Stimulated activated CD4-positive, alpha-beta T cell treated with anti-CD3 and anti-CD28 coated beads, Interleukin-1b, Interleukin-23, amount 100 ng/mL, for 4 hours (primary cell): ENCODE measurements around the gene CACNA1D.
"Not testable (repeated sequence)": the region's sequence is repeated elsewhere in the genome, so short reads cannot be mapped to it uniquely, and the experiment has no call there.

Experiments used
- DNase-seq, 2 donors: peaks; one replicate each; pipeline ENCODE4 v3.0.0-alpha.2; 2020; ENCODE audit warnings: low read depth in 2 of 2

CACNA1D gene

GRCh38 chr3:53571264-53571663 lies 76.9 kb downstream of the CACNA1D start:
- no peak for DNase-seq

- not testable (repeated sequence) for DNase-seq
Observed at GRCh38 chr3:53572184-53572583, 77.8 kb downstream of the CACNA1D start.

GRCh38 chr3:53577506-53577905 lies 83.1 kb downstream of the CACNA1D start:
- DNase-seq = no peak

- DNase-seq = no peak
Observed at GRCh38 chr3:53579636-53580035, 85.2 kb downstream of the CACNA1D start.

GRCh38 chr3:53581671-53582070 lies 87.3 kb downstream of the CACNA1D start:
- DNase-seq = no peak

GRCh38 chr3:53583161-53583690 lies 88.8 kb downstream of the CACNA1D start:
- DNase-seq = no peak

- no peak for DNase-seq
Observed at GRCh38 chr3:53585049-53585448, 90.6 kb downstream of the CACNA1D start.

- no peak for DNase-seq
Observed at GRCh38 chr3:53585627-53586026, 91.2 kb downstream of the CACNA1D start.

- DNase-seq = no peak
Observed at GRCh38 chr3:53588122-53588521, 93.7 kb downstream of the CACNA1D start.

GRCh38 chr3:53589201-53589600 lies 94.8 kb downstream of the CACNA1D start:
- DNase-seq = no peak

- no peak for DNase-seq
Observed at GRCh38 chr3:53589806-53590205, 95.4 kb downstream of the CACNA1D start.

- DNase-seq = no peak
Observed at GRCh38 chr3:53590606-53591005, 96.2 kb downstream of the CACNA1D start.

GRCh38 chr3:53591646-53592045 lies 97.2 kb downstream of the CACNA1D start:
- DNase-seq = no peak

- no peak for DNase-seq
Observed at GRCh38 chr3:53592862-53593261, 98.5 kb downstream of the CACNA1D start.

- no peak for DNase-seq
Observed at GRCh38 chr3:53593611-53594010, 99.2 kb downstream of the CACNA1D start.

GRCh38 chr3:53594276-53594675 lies 99.9 kb downstream of the CACNA1D start:
- no peak for DNase-seq

GRCh38 chr3:53595660-53596059 lies 101.2 kb downstream of the CACNA1D start:
- DNase-seq = no peak

GRCh38 chr3:53597136-53597915 lies 102.9 kb downstream of the CACNA1D start:
- no peak for DNase-seq

- no peak for DNase-seq
Observed at GRCh38 chr3:53599771-53600170, 105.4 kb downstream of the CACNA1D start.

- DNase-seq = no peak
Observed at GRCh38 chr3:53602866-53603265, 108.5 kb downstream of the CACNA1D start.

GRCh38 chr3:53604232-53604631 lies 109.8 kb downstream of the CACNA1D start:
- no peak for DNase-seq

- no peak for DNase-seq
Observed at GRCh38 chr3:53606793-53607192, 112.4 kb downstream of the CACNA1D start.

- no peak for DNase-seq
Observed at GRCh38 chr3:53612508-53612907, 118.1 kb downstream of the CACNA1D start.

- no peak for DNase-seq
Observed at GRCh38 chr3:53613125-53613524, 118.7 kb downstream of the CACNA1D start.
